ENCODE measurements around the gene GCH1.
"Not testable (repeated sequence)": the region's sequence is repeated elsewhere in the genome, so short reads cannot be mapped to it uniquely, and the experiment has no call there.

Gene GCH1

DNA sequence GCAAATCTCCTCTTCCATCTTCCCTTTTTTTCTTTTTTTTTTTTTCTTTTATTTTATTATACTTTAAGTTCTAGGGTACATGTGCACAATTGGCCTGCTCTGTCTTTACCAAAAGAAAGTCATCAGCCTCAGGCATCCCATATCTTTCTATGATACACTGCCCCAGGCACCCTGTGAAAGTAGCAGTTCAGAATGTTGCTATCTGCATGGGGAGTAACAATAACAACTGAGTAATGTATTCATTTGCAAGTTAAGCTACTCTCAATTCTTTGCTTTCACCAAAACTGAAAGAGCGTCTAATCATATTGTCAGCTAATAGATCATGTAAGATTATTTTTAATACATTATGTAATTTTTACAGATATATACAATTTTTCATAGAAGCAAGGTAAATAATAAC lies 13.5 kb upstream of the GCH1 start:
- no peak for FAIRE-seq
- DNase-seq (ENCODE audit: insufficient read length, low spot score): no peak
- TF ChIP-seq POLR2AphosphoS5 (IDR thresholded peaks at IDR 0.05; ENCODE audit: low read depth, low read length): no peak

GRCh38 chr14:54909817-54910558 lies 7.4 kb upstream of the GCH1 start:
- DNase-seq (ENCODE audit: insufficient read length, low spot score) (no peak), FAIRE-seq (no peak)
- TF ChIP-seq POU2F2 (IDR thresholded peaks at IDR 0.05; ENCODE audit: low read depth, low read length): no peak
- TF ChIP-seq TAF1 (IDR thresholded peaks at IDR 0.05; ENCODE audit: low read depth, low read length): no peak
- TF ChIP-seq SPI1 (IDR thresholded peaks at IDR 0.05; ENCODE audit: low read depth, low read length): no peak
- no peak for TF ChIP-seq POLR2A (IDR thresholded peaks at IDR 0.05; ENCODE audit: low read depth, low read length)
- TF ChIP-seq PAX5 (IDR thresholded peaks at IDR 0.05; ENCODE audit: insufficient read depth, low read length, severe bottlenecking): no peak
- no peak for TF ChIP-seq POLR2AphosphoS5 (IDR thresholded peaks at IDR 0.05; ENCODE audit: low read depth, low read length)

GRCh38 chr14:54908973-54909372 lies 6.3 kb upstream of the GCH1 start:
- DNase-seq (ENCODE audit: insufficient read length, low spot score); FAIRE-seq: not testable (repeated sequence)

GRCh38 chr14:54908190-54908589 lies 5.6 kb upstream of the GCH1 start:
- TF ChIP-seq TAF1 (IDR thresholded peaks at IDR 0.05; ENCODE audit: low read depth, low read length): no peak
- no peak for TF ChIP-seq POLR2A (IDR thresholded peaks at IDR 0.05; ENCODE audit: low read depth, low read length)
- TF ChIP-seq POLR2AphosphoS5 (IDR thresholded peaks at IDR 0.05; ENCODE audit: low read depth, low read length): no peak
- no peak for TF ChIP-seq PAX5 (IDR thresholded peaks at IDR 0.05; ENCODE audit: insufficient read depth, low read length, severe bottlenecking)
- TF ChIP-seq POU2F2 (IDR thresholded peaks at IDR 0.05; ENCODE audit: low read depth, low read length): no peak
- TF ChIP-seq SPI1 (IDR thresholded peaks at IDR 0.05; ENCODE audit: low read depth, low read length): no peak
- DNase-seq (ENCODE audit: insufficient read length, low spot score) (no peak), FAIRE-seq (no peak)

DNA sequence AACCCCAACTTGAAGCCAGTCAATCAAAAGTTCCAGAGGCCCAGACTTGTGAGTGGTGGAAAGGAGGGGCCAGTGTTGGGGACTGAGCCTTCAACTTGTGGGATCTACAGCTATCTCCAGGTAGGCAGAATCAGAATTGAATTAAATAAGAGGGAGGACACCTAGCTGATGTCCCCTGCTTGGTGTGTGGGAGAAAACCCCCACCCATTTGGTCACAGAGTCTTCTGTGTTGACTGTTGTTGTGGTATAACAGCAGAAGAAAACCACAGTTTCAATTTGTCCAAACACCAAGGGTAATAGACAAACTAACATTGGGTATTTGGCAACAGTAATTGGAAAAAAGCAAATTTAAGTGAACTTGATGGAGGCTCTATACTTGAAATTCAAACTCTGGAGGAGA lies 3.4 kb upstream of the GCH1 start:
- DNase-seq (ENCODE audit: insufficient read length, low spot score) (no peak), FAIRE-seq (no peak)
- TF ChIP-seq POLR2A (IDR thresholded peaks at IDR 0.05; ENCODE audit: low read depth, low read length) (no peak), POU2F2 (IDR thresholded peaks at IDR 0.05; ENCODE audit: low read depth, low read length) (no peak), PAX5 (IDR thresholded peaks at IDR 0.05; ENCODE audit: insufficient read depth, low read length, severe bottlenecking) (no peak), SPI1 (IDR thresholded peaks at IDR 0.05; ENCODE audit: low read depth, low read length) (no peak), TAF1 (IDR thresholded peaks at IDR 0.05; ENCODE audit: low read depth, low read length) (no peak), POLR2AphosphoS5 (IDR thresholded peaks at IDR 0.05; ENCODE audit: low read depth, low read length) (no peak)

DNA sequence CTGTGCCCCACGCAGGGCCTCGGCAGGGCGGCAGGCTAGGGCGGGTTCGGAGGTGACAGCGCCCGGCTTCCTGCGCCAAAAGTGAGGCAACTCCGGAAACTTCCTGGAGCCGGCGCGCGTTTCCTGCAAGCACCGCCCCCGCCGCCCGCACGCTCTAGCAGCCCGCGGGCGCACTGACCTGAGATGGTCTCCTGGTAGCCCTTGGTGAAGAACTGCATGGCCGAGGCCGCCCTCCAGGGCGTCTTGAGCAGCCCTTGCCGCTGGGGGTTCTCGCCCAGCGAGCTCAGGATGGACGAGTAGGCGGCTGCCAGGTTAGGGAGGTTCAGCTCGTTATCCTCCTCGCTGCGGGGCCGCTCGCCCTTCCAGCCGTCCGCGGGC lies 494 bp downstream of the GCH1 start:
- DNase-seq (ENCODE audit: insufficient read length, low spot score) (peak; percentile 35), FAIRE-seq (peak; percentile 82)
- TF ChIP-seq PAX5 (IDR thresholded peaks at IDR 0.05; ENCODE audit: insufficient read depth, low read length, severe bottlenecking) (no peak), SPI1 (IDR thresholded peaks at IDR 0.05; ENCODE audit: low read depth, low read length) (no peak), POLR2AphosphoS5 (IDR thresholded peaks at IDR 0.05; ENCODE audit: low read depth, low read length) (no peak), POLR2A (IDR thresholded peaks at IDR 0.05; ENCODE audit: low read depth, low read length) (no peak), TAF1 (IDR thresholded peaks at IDR 0.05; ENCODE audit: low read depth, low read length) (no peak), POU2F2 (IDR thresholded peaks at IDR 0.05; ENCODE audit: low read depth, low read length) (no peak)

DNA sequence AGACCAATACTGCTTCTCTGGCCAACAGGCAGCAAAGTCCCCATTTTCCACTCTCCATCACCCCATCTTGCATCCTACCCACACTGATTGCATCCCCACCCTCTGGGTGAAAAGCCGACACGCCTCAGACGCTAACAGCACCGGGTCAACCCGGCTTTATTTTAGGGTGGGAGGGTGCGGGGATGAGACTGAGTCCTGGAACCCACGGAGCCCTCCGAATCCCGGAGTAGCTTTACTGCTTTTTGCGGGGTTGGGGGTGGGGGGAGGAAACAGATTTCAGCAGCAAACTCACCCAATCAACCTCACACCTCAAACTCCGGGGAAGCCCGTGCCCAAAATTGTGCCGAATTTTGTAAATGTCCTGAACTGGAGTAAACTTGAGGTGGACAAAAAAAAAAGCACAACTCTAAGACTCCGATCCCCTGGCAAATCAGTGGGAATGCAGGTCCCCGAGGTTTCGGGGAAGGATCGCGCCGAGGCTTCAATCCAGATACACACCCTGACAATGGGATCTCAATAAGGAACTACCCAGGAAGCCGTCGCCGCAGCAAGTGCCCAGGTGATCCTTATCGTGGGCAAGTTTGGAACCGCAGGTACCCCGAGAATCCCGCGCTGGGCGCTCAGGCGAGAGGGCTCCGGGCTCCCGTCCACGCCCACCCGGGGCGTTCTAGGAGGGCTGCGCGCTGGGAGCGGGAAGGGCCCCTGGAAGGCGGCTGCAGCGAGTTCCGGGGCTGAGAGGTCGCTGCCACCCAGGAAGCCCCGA lies 1.1 kb downstream of the GCH1 start:
- TF ChIP-seq TAF1 (IDR thresholded peaks at IDR 0.05; ENCODE audit: low read depth, low read length) (no peak), POLR2A (IDR thresholded peaks at IDR 0.05; ENCODE audit: low read depth, low read length) (no peak), PAX5 (IDR thresholded peaks at IDR 0.05; ENCODE audit: insufficient read depth, low read length, severe bottlenecking) (no peak), SPI1 (IDR thresholded peaks at IDR 0.05; ENCODE audit: low read depth, low read length) (no peak), POU2F2 (IDR thresholded peaks at IDR 0.05; ENCODE audit: low read depth, low read length) (no peak), POLR2AphosphoS5 (IDR thresholded peaks at IDR 0.05; ENCODE audit: low read depth, low read length) (no peak)
- DNase-seq (ENCODE audit: insufficient read length, low spot score) (no peak), FAIRE-seq (peak; percentile 66)

DNA sequence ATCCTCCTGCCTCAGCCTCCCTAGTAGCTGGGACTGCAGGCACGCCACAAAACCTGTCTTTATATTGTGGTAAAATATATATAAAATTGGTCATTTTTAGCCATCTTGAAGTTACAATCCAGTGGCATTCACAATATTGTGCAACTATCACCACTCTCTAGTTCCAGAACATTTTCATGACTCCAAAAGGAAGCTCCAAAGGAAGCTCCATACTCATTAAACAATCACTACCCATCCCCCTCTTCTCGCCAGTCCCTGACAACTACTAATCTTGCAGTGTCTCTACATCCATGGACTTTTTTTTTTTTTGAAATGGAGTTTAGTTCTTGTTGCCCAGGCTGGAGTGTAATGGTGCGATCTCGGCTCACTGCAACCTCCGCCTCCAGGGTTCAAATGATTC lies 3.1 kb downstream of the GCH1 start:
- no peak for DNase-seq (ENCODE audit: insufficient read length, low spot score)
- FAIRE-seq: no peak
- TF ChIP-seq PAX5 (IDR thresholded peaks at IDR 0.05; ENCODE audit: insufficient read depth, low read length, severe bottlenecking) (no peak), TAF1 (IDR thresholded peaks at IDR 0.05; ENCODE audit: low read depth, low read length) (no peak), POLR2AphosphoS5 (IDR thresholded peaks at IDR 0.05; ENCODE audit: low read depth, low read length) (no peak), POLR2A (IDR thresholded peaks at IDR 0.05; ENCODE audit: low read depth, low read length) (no peak), SPI1 (IDR thresholded peaks at IDR 0.05; ENCODE audit: low read depth, low read length) (no peak), POU2F2 (IDR thresholded peaks at IDR 0.05; ENCODE audit: low read depth, low read length) (no peak)

- peak; percentile 33 for FAIRE-seq
- DNase-seq (ENCODE audit: insufficient read length, low spot score): not testable (repeated sequence)
Observed at GRCh38 chr14:54897809-54898555, 4.6 kb downstream of the GCH1 start.

DNA sequence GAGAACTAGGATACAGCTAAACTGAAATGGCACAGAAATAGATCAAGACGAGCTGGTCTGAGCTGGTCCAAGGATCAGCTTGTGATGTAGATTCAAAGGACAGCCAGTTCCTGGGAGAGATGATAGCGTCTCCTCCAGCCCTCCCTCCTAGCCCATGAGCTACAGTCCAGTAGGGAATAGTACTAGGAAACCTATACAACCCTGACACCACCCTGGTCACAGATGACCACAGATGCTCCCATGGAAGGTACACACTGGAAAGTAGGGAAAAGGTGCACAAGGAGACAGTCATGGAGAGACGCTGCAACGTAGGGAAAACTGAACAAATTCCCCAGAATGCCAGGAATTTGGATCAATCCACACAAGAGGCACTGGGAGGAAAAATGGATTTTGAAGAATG lies 6.9 kb downstream of the GCH1 start:
- TF ChIP-seq PAX5 (IDR thresholded peaks at IDR 0.05; ENCODE audit: insufficient read depth, low read length, severe bottlenecking) (no peak), SPI1 (IDR thresholded peaks at IDR 0.05; ENCODE audit: low read depth, low read length) (no peak), TAF1 (IDR thresholded peaks at IDR 0.05; ENCODE audit: low read depth, low read length) (no peak), POLR2AphosphoS5 (IDR thresholded peaks at IDR 0.05; ENCODE audit: low read depth, low read length) (no peak)
- FAIRE-seq (no peak), DNase-seq (ENCODE audit: insufficient read length, low spot score) (no peak)

All from GM12891 (cell line).